Esophagus squamous epithelium (tissue), 4 donors: ENCODE data around the gene CCNJL.
"Not testable (repeated sequence)": the region's sequence is repeated elsewhere in the genome, so short reads cannot be mapped to it uniquely, and the experiment has no call there.

Source experiments
- CTCF ChIP-seq, 6 experiments: fragments of 450-650 bp in 4 of 6; fragments of 200-600 bp in 2 of 6; sonication (generic) in 2 of 6; IDR thresholded peaks; one replicate each; pipeline ENCODE4 v1.5.1; 2016 to 2019; ENCODE audit warnings: antibody characterized with exemption in 6 of 6, mild to moderate bottlenecking in 4 of 6, moderate library complexity in 4 of 6
- POLR2A ChIP-seq, 4 donors: fragments of 450-650 bp; IDR thresholded peaks; one replicate each; pipeline ENCODE4 v1.6.1; 2017; ENCODE audit warnings: antibody characterized with exemption in 4 of 4, mild to moderate bottlenecking in 4 of 4, moderate library complexity in 3 of 4

- not testable (repeated sequence) for TF ChIP-seq CTCF, POLR2A (IDR thresholded peaks at IDR 0.05)
These were observed 28.1 kb upstream of the CCNJL start for GRCh38 chr5:160340513-160340912.
